Panc1 (cell line): Measurements from ENCODE around the gene FBXW11.

Source experiments
- CTCF ChIP-seq: fragments of 450-650 bp; IDR thresholded peaks from 2 replicates; pipeline ENCODE4 v1.5.1; 2017; ENCODE audit warnings: mild to moderate bottlenecking
- POLR2AphosphoS5 ChIP-seq: IDR thresholded peaks from 2 replicates; pipeline ENCODE4 v1.6.1; 2012; ENCODE audit warnings: mild to moderate bottlenecking, low read depth, low read length, moderate library complexity
- SIN3A ChIP-seq: IDR thresholded peaks from 2 replicates; pipeline ENCODE4 v1.6.1; 2012; ENCODE audit warnings: low read depth, mild to moderate bottlenecking, low read length, moderate library complexity, borderline replicate concordance; ENCODE audit not compliant: insufficient read depth

- TF ChIP-seq CTCF (peak; percentile 81), SIN3A (no peak), POLR2AphosphoS5 (no peak)
These were observed 148.1 kb downstream of the FBXW11 start for GRCh38 chr5:171858303-171858702.
